Measurements from ENCODE around the gene TRIM48.
"Not testable (repeated sequence)": the region's sequence is repeated elsewhere in the genome, so short reads cannot be mapped to it uniquely, and the experiment has no call there.

Gene TRIM48

DNA sequence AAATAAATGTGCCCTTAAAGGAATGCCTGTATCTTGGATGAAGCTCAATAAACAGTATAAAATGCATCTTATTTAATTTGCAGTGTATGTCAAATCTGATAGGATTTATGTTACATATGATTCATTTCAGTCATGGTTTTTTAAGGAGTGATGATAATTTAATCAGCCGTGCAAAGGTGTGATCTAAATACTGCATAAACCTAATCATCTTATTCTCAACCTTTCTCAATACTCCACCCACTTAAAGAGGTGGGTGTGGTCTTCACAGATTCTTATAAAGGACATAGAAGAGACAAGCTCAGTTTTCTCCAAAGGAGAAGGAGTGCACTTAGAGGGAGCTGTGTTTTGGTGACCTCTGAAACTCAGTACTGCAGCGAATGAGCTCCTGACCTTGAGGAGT lies at the start of gene TRIM48:
TSS of gene TRIM48 (plus strand) at position 301 of the 400 bp plus-strand sequence. CDS start 113 bp downstream, outside the sequence.
- not testable (repeated sequence) for DNase-seq

DNA sequence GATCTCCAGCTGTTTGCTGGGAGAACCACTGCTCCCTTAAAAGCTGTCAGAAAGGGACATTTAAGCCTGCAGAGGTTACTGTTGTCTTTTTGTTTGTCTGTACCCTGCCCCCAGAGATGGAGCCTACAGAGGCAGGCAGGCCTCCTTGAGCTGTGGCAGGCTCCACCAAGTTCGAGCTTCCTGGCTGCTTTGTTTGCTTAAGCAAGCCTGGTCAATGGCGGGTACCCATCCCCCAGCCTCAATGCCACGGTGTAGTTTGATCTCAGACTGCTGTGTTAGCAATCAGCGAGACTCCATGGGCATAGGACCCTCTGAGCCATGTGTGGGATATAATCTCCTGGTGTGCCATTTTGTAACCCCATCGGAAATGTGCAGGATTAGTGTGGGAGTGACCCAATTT lies 23.6 kb upstream of the TRIM48 start:
- not testable (repeated sequence) for DNase-seq

DNA sequence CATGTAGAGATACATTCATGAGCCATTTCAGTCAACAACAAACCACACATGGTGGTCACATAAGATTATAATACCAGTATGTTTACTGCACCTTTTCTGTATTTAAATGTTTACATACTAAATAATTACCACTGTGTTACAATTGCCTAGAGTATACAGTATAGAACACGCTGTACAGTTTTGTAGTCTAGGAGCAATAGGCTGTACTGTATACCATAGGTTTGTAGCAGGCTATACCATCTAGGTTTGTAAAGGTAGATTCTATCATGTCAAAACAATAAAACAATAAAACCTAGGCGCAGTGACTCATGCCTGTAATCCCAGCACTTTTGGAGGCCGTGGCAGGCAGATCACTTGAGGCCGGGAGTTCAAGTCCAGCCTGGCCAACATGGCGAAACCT lies 1.1 kb downstream of the TRIM48 start:
- no peak for DNase-seq

Measured in SW 1271 (cell line).